ENCODE results near the gene ZSCAN22. TPM values are rescaled to one million over a fixed set of nuclear protein-coding genes. Genes with fewer than 3 reads are reported as not detected.
A peak's percentile ranks its signal among the peaks of the same experiment; 100 is the strongest.

ZSCAN22 gene
- total RNA-seq, 1 donor from 2014 or later: 1.3 TPM

- peak overlapping the region; percentile 71 for H3K4me3 ChIP-seq (ENCODE audit: low read depth, low read length)
- TF ChIP-seq CTCF (conservative IDR thresholded peaks at IDR 0.05; ENCODE audit: low read depth, low read length): no peak
- no peak for DNase-seq (ENCODE audit: low read depth)
These were observed 59.2 kb downstream of the ZSCAN22 start for GRCh38 chr19:58385891-58386575.

- peak; percentile 91 for DNase-seq (ENCODE audit: low read depth)
- H3K4me3 ChIP-seq (ENCODE audit: low read depth, low read length): peak within 1 kb of the TSS; percentile 71
- TF ChIP-seq CTCF (conservative IDR thresholded peaks at IDR 0.05; ENCODE audit: low read depth, low read length): no peak
These were observed 60.0 kb downstream of the ZSCAN22 start, which contains the start of gene RPS5 for GRCh38 chr19:58386576-58387337. Gene RPS5 (plus strand): TSS chr19:58387269. CDS start chr19:58388138, 869 bp downstream.

- DNase-seq (ENCODE audit: low read depth): no peak
- TF ChIP-seq CTCF (conservative IDR thresholded peaks at IDR 0.05; ENCODE audit: low read depth, low read length): peak; percentile 16
These were observed 60.8 kb downstream of the ZSCAN22 start for GRCh38 chr19:58387338-58388174.

GRCh38 chr19:58388175-58388526, 61.4 kb downstream of the ZSCAN22 start:
- DNase-seq (ENCODE audit: low read depth): no peak
- no peak for TF ChIP-seq CTCF (conservative IDR thresholded peaks at IDR 0.05; ENCODE audit: low read depth, low read length)
- peak overlapping the region; percentile 71 for H3K4me3 ChIP-seq (ENCODE audit: low read depth, low read length)

More at GRCh38 chr19:58387338-58388174, 60.8 kb downstream of the ZSCAN22 start:
- peak overlapping the region; percentile 71 for H3K4me3 ChIP-seq (ENCODE audit: low read depth, low read length)

Other genes starting within 250 kb of the ZSCAN22 start
- gene ZSCAN18, start 228.8 kb upstream of the ZSCAN22 start, total RNA-seq: 23.9 and 40.1 TPM in 2 replicates
- 4.1 and 7.1 TPM in 2 replicates for gene ZNF329, start 176.2 kb upstream of the ZSCAN22 start, total RNA-seq
- gene ZNF274, start 143.9 kb upstream of the ZSCAN22 start, total RNA-seq: 23.6 and 24.7 TPM in 2 replicates
- 54.5 and 58.9 TPM in 2 replicates for gene ZNF544, start 98.1 kb upstream of the ZSCAN22 start, total RNA-seq
- 4.2 and 4.5 TPM in 2 replicates for gene ZNF8, start 48.0 kb upstream of the ZSCAN22 start, total RNA-seq
- 40.4 and 51.0 TPM in 2 replicates for gene ERVK3-1, start 21.6 kb upstream of the ZSCAN22 start, total RNA-seq
- gene A1BG, start 26.5 kb downstream of the ZSCAN22 start, total RNA-seq: 2.7 and 20.1 TPM in 2 replicates
- gene ZNF497, start 35.8 kb downstream of the ZSCAN22 start, total RNA-seq: 0.06 and 0.14 TPM in 2 replicates
- gene ZNF837, start 54.0 kb downstream of the ZSCAN22 start, total RNA-seq: 2.4 and 11.5 TPM in 2 replicates
- gene RPS5, start 60.3 kb downstream of the ZSCAN22 start, total RNA-seq: 1,628 and 2,421 TPM in 2 replicates
- gene RNF225, start 68.7 kb downstream of the ZSCAN22 start, total RNA-seq: not detected in 2 replicates
- 5.3 and 10.5 TPM in 2 replicates for gene ZNF584, start 81.7 kb downstream of the ZSCAN22 start, total RNA-seq
- 1.8 and 2.4 TPM in 2 replicates for gene ZNF132, start 113.2 kb downstream of the ZSCAN22 start, total RNA-seq
- gene ZNF324B, start 124.6 kb downstream of the ZSCAN22 start, total RNA-seq: 0.98 and 3.8 TPM in 2 replicates
- gene ZNF324, start 140.1 kb downstream of the ZSCAN22 start, total RNA-seq: 7.2 and 13.8 TPM in 2 replicates
- 8.6 and 9.7 TPM in 2 replicates for gene ZNF446, start 149.4 kb downstream of the ZSCAN22 start, total RNA-seq
- 14.8 and 15.8 TPM in 2 replicates for gene SLC27A5, start 185.0 kb downstream of the ZSCAN22 start, total RNA-seq
- gene ZBTB45, start 192.8 kb downstream of the ZSCAN22 start, total RNA-seq: 18.2 and 23.7 TPM in 2 replicates
- 454 and 661 TPM in 2 replicates for gene TRIM28, start 217.1 kb downstream of the ZSCAN22 start, total RNA-seq
- gene CHMP2A, start 228.1 kb downstream of the ZSCAN22 start, total RNA-seq: 70.1 and 137 TPM in 2 replicates
- gene UBE2M, start 231.6 kb downstream of the ZSCAN22 start, total RNA-seq: 37.4 and 49.9 TPM in 2 replicates
- gene MZF1, start 246.3 kb downstream of the ZSCAN22 start, total RNA-seq: 8.0 and 12.7 TPM in 2 replicates